Fibroblast of pulmonary artery (primary cell): ENCODE results near the gene MTM1.

Experiments
- DNase-seq: peaks from one replicate; pipeline ENCODE4 v3.0.0-alpha.2; 2010; ENCODE audit warnings: low read depth
- H3K4me3 ChIP-seq: replicated peaks from 2 replicates; pipeline ENCODE4 v1.5.1; 2011; ENCODE audit warnings: low read depth, mild to moderate bottlenecking, control low read depth, low read length, moderate library complexity
- TF ChIP-seq, protein P1 (sequence below): IDR thresholded peaks from 2 replicates; pipeline ENCODE4 v1.5.1; 2011; ENCODE audit warnings: mild to moderate bottlenecking, control low read depth, low read length, inconsistent platforms; ENCODE audit errors: missing control alignments

MTM1 gene

DNA sequence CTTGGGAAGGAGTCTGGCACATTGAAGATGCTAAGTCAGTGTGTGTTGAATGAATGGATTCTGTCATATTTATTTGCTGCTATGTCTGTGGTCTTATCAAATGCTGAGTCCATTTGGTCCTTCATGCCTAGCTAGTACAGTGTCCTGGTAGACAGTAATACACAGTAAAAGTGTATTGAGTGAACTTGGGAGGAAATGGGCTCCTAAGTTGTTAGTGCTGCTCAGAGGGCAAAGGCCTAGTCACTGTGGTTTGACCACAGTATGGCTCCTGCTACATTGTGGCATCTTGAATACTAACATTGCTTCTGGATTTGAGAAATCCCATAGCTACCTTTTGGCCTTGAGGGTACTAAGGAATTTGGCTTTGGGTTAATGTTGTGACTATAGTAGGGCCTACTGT is 33.9 kb downstream of the MTM1 start:
- no peak overlapping the region for H3K4me3 ChIP-seq
- TF ChIP-seq, protein P1, sequence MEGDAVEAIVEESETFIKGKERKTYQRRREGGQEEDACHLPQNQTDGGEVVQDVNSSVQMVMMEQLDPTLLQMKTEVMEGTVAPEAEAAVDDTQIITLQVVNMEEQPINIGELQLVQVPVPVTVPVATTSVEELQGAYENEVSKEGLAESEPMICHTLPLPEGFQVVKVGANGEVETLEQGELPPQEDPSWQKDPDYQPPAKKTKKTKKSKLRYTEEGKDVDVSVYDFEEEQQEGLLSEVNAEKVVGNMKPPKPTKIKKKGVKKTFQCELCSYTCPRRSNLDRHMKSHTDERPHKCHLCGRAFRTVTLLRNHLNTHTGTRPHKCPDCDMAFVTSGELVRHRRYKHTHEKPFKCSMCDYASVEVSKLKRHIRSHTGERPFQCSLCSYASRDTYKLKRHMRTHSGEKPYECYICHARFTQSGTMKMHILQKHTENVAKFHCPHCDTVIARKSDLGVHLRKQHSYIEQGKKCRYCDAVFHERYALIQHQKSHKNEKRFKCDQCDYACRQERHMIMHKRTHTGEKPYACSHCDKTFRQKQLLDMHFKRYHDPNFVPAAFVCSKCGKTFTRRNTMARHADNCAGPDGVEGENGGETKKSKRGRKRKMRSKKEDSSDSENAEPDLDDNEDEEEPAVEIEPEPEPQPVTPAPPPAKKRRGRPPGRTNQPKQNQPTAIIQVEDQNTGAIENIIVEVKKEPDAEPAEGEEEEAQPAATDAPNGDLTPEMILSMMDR, result no peak

DNA sequence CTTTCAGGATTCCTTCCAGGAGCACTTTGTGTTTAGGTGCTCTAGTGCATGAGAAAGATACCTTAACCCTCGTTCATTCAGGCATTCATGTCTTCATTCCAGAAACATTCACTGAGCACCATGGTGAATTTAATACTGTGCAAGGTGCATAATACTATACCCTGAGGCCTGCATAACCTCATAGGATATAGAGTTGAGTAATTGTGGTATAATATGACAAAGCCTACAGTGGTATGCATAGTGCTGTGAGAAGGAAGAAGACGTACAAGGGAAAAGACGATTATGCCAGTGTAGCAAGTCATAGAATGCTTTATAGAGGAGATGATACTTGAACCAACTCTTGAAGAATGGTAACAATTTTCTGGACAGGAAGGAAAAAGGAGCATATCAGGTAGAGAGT is 34.3 kb downstream of the MTM1 start:
- DNase-seq, result no peak
- no peak overlapping the region for H3K4me3 ChIP-seq
- TF ChIP-seq, protein P1, result no peak

More for the DNA sequence above, 33.9 kb downstream of the MTM1 start:
- DNase-seq, result no peak

- no peak overlapping the region for H3K4me3 ChIP-seq
- TF ChIP-seq, protein P1, result no peak
- DNase-seq, result no peak
Measured at GRCh38 chrX:150605603-150606002, 37.2 kb downstream of the MTM1 start.

GRCh38 chrX:150607201-150607600 is 38.8 kb downstream of the MTM1 start:
- H3K4me3 ChIP-seq, result no peak overlapping the region
- TF ChIP-seq, protein P1, result no peak
- DNase-seq, result no peak

DNA sequence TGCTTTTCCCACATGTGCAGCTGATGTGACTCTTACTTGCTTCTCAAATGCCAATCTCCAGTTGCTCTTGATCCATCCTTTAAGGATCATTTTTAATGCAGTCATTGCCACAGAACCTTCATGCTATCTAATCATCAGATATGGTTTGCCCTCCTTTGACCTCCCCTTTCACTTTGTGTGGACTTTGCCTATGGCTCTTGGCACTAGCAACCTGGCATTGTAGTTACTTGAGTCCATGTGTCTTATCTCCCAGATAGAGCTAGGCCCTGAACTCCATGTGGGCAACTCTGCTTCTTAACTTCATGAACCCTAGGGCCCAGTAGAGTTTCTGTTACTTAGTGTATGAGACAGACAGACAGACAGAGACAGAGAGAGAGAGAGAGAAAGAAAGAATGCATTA is 41.6 kb downstream of the MTM1 start:
- DNase-seq, result no peak
- H3K4me3 ChIP-seq, result no peak overlapping the region
- TF ChIP-seq, protein P1, result no peak

DNA sequence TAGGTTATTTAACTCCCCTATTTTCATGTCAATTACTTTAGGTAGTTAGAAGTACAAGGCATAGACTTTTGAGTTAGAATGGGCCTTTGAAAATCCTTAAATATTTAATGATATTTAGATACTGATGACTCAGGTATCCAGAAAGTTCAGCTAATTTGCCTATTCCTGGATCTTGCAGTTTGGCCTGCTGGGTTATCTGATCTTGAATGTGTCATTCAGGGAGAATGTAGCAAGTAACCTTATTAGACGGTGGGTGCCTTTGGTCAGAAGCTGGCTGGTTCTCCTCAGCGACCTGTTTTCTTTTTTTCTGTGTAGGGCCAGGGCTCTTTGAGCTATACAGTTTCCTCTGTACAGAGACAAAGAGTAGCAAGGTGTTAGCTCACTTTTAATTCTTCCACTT is 42.0 kb downstream of the MTM1 start:
- no peak for DNase-seq
- TF ChIP-seq, protein P1, result no peak
- no peak overlapping the region for H3K4me3 ChIP-seq

DNA sequence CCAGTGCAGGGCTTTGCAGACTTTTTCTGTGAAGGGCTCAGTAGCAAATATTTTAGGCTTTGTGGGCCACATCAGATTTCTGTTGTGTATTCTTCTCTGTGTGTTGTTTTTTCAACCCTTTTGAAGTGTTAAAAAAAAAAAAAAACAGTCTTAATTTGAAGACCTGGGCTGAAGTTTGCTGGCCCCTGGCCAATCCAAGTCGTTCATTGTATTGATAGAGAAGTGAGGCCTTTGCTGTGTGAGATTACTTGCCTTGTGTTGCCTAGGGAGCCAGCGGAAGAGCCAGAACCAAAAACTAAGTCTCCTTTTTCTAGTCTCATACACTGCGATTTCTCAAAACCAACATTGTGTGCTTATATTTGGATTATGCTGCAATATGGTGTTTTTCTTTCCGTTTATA is 46.9 kb downstream of the MTM1 start:
- TF ChIP-seq, protein P1, result no peak
- no peak overlapping the region for H3K4me3 ChIP-seq
- no peak for DNase-seq
